CD14-positive monocyte (primary cell): ENCODE results near the gene RAB35. TPM values are rescaled to one million over a fixed set of nuclear protein-coding genes. Genes with fewer than 3 reads are reported as not detected.

Experiments used
- DNase-seq, 3 donors: peaks; one replicate each; pipeline ENCODE4 v3.0.0-alpha.2; 2011 to 2022
- H2AFZ ChIP-seq: 2 replicates; pipeline ENCODE4 v1.6.0; 2012; ENCODE audit warnings: mild to moderate bottlenecking, low read depth, low read length, inconsistent platforms; ENCODE audit not compliant: insufficient read depth, poor library complexity, severe bottlenecking
- H3K27ac ChIP-seq, 2 donors: 1 replicate in 1 of 2; 2 replicates in 1 of 2; pipeline ENCODE4 v1.5.1; 2012 to 2013; ENCODE audit warnings: low read length in 2 of 2, control low read depth in 1 of 2, inconsistent platforms in 1 of 2, low read depth in 1 of 2, mild to moderate bottlenecking in 1 of 2
- H3K27me3 ChIP-seq, 2 donors: one replicate each; pipeline versions ENCODE4 v1.6.0 to v1.6.1; 2011 to 2013; ENCODE audit warnings: low read length in 2 of 2; ENCODE audit not compliant: control insufficient read depth in 2 of 2, insufficient read depth in 2 of 2
- H3K36me3 ChIP-seq, 2 donors: replicated peaks in 1 of 2; 1 replicate in 1 of 2; 2 replicates in 1 of 2; pipeline versions ENCODE4 v1.5.1 to v1.6.1; 2012 to 2013; ENCODE audit warnings: low read length in 2 of 2, control low read depth in 1 of 2, inconsistent platforms in 1 of 2, mild to moderate bottlenecking in 1 of 2; ENCODE audit not compliant: insufficient read depth in 2 of 2, control insufficient read depth in 1 of 2
- H3K4me1 ChIP-seq, 2 donors: 1 replicate in 1 of 2; 2 replicates in 1 of 2; pipeline versions ENCODE4 v1.5.1 to v1.6.1; 2012 to 2013; ENCODE audit warnings: low read length in 2 of 2, control low read depth in 1 of 2, inconsistent platforms in 1 of 2, mild to moderate bottlenecking in 1 of 2, moderate library complexity in 1 of 2; ENCODE audit not compliant: insufficient read depth in 2 of 2, control insufficient read depth in 1 of 2
- H3K4me2 ChIP-seq: replicated peaks from 2 replicates; pipeline ENCODE3; 2012; ENCODE audit warnings: low read length, moderate library complexity, mild to moderate bottlenecking; ENCODE audit not compliant: poor library complexity, severe bottlenecking; ENCODE audit errors: extremely low read depth
- H3K4me3 ChIP-seq, 3 experiments: fragments of 200-600 bp in 1 of 3; sonication (generic) in 1 of 3; replicated peaks in 1 of 3; 1 replicate in 2 of 3; 2 replicates in 1 of 3; pipeline ENCODE4 v1.5.1; 2011 to 2013; ENCODE audit warnings: low read length in 3 of 3, mild to moderate bottlenecking in 3 of 3, control low read depth in 2 of 3, low read depth in 2 of 3, inconsistent platforms in 1 of 3, moderate library complexity in 1 of 3
- H3K79me2 ChIP-seq: 2 replicates; pipeline ENCODE4 v1.6.0; 2012; ENCODE audit warnings: mild to moderate bottlenecking, control low read depth, inconsistent platforms, low read length, moderate library complexity; ENCODE audit not compliant: insufficient read depth
- H3K9ac ChIP-seq: 2 replicates; pipeline ENCODE4 v1.6.0; 2017; ENCODE audit warnings: low read length, mild to moderate bottlenecking; ENCODE audit not compliant: insufficient read depth, poor library complexity, severe bottlenecking
- H3K9me3 ChIP-seq, 2 donors: replicated peaks in 1 of 2; 1 replicate in 1 of 2; 2 replicates in 1 of 2; pipeline versions ENCODE4 v1.5.1 to v1.6.1; 2012 to 2013; ENCODE audit warnings: low read length in 2 of 2, control low read depth in 1 of 2; ENCODE audit not compliant: control insufficient read depth in 1 of 2, insufficient read depth in 1 of 2
- H4K20me1 ChIP-seq: 2 replicates; pipeline ENCODE4 v1.6.0; 2012; ENCODE audit warnings: mild to moderate bottlenecking, low read length, control low read depth, moderate library complexity; ENCODE audit not compliant: insufficient read depth
- H3K27ac Mint-ChIP-seq, 7 donors: one replicate each; pipeline ENCODE4 v1.8.0; 2020; ENCODE audit warnings: mild to moderate bottlenecking in 7 of 7, mixed read lengths in 7 of 7, moderate library complexity in 6 of 7, inconsistent platforms in 2 of 7
- H3K27me3 Mint-ChIP-seq, 3 donors: one replicate each; pipeline ENCODE4 v1.8.0; 2021 to 2022; ENCODE audit warnings: low read depth in 3 of 3, mild to moderate bottlenecking in 3 of 3, mixed read lengths in 3 of 3, moderate library complexity in 3 of 3, inconsistent platforms in 1 of 3
- H3K36me3 Mint-ChIP-seq, 2 donors: one replicate each; pipeline ENCODE4 v1.8.0; 2020; ENCODE audit warnings: mixed read lengths in 2 of 2, inconsistent platforms in 1 of 2, mild to moderate bottlenecking in 1 of 2
- H3K4me1 Mint-ChIP-seq: one replicate; pipeline ENCODE4 v1.8.0; 2020; ENCODE audit warnings: mild to moderate bottlenecking, mixed read lengths
- H3K4me3 Mint-ChIP-seq, 2 donors: one replicate each; pipeline ENCODE4 v1.8.0; 2020; ENCODE audit warnings: mild to moderate bottlenecking in 2 of 2, mixed read lengths in 2 of 2, moderate library complexity in 1 of 2
- H3K9me3 Mint-ChIP-seq, 7 donors: one replicate each; pipeline ENCODE4 v1.8.0; 2020 to 2022; ENCODE audit warnings: mixed read lengths in 7 of 7, mild to moderate bottlenecking in 6 of 7, moderate library complexity in 6 of 7, inconsistent platforms in 2 of 7
- WGBS: methylation state at CpG from one replicate; pipeline ENCODE4 v1.1.5; 2013; ENCODE audit warnings: missing lambda C conversion rate; ENCODE audit not compliant: insufficient coverage; 5-methylcytosine and 5-hydroxymethylcytosine counted together
- intact Hi-C, 2 donors: fragments of 100-400 bp; cut with micrococcal nuclease; formaldehyde crosslinking; loops; one replicate each; pipeline versions ENCODE4 v1.15.0 to v1.15.1; 2023
- polyA plus RNA-seq, 3 donors: library from polyadenylated mRNA; depleted of rRNA in 1 of 3; unstranded in 2 of 3; stranded (reverse) in 1 of 3; fragments of 300-500 nt in 2 of 3; fragments of >200 nt in 1 of 3; fragmentation: Illumina TruSeq in 2 of 3; gene quantifications; 1 replicate in 2 of 3; 2 replicates in 1 of 3; pipeline ENCODE4 v1.2.3, GENCODE V29; 2012 to 2021
- TF ChIP-seq, protein P1 (sequence below): fragments of 200-600 bp; IDR thresholded peaks from one replicate; pipeline ENCODE4 v1.8.0; 2022; ENCODE audit warnings: antibody characterized with exemption, mild to moderate bottlenecking

Gene RAB35
- polyA plus RNA-seq, 3 donors, result 20.4 to 27.3 (median 21.6) TPM

DNA sequence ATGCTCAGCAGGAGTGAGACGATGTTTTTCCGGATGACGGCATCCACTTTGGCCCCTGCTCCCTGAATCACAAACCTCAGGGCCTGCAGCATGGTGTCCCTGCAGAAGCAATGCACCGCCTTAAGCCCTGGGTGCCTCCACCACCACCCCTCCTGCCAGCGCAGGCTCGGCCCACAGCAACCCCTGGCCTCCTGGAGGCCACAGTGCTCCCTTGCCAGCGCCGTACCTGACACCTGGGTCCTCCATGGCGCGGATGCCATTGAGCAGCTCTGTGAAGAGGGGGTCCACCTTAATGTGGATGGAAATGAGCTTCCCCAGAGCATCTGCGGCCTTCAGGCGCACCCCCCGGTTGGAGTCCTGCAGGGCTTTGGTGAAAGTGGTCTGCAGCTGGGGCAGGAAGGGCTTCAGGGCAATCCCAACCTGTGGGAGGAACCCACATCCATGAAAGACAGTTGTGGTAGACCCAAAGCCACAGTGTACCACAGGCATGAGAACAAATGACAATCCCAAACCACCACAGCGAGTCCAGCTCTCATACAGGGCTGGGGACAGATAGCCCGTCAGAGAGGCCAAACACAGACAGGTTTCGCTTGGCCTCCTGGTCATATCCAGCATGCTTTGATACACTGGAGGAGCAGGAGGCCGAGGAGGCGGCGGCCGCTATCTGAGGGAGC, 17.9 kb upstream of the RAB35 start:
- Mint-ChIP-seq H3K27me3 (no peaks in the 10 kb centered on the region), H3K27ac (peak overlapping the region in 1 of 7 donors; percentile 63), H3K4me1 (no peaks in the 10 kb centered on the region), H3K9me3 (peaks cover 0 to 1% (median 0%) of the 10 kb centered on the region in 7 donors), H3K4me3 (no peak overlapping the region), H3K36me3 (peaks cover 91 to 99% of the 10 kb centered on the region in 2 donors)
- Histone ChIP-seq H3K9ac (no peak overlapping the region), H2AFZ (no peak overlapping the region), H3K9me3 (no peaks in the 10 kb centered on the region), H3K27ac (no peak overlapping the region), H3K4me3 (no peak overlapping the region), H4K20me1 (peaks cover 12% of the 10 kb centered on the region), H3K27me3 (no peaks in the 10 kb centered on the region), H3K36me3 (peaks cover 98 to 100% of the 10 kb centered on the region in 2 donors), H3K79me2 (no peaks in the 10 kb centered on the region), H3K4me2 (no peak overlapping the region), H3K4me1 (no peaks in the 10 kb centered on the region)
- WGBS, result 100% methylated on average over 17 of the region's 20 CpGs
- no peak for DNase-seq
- TF ChIP-seq, protein P1, sequence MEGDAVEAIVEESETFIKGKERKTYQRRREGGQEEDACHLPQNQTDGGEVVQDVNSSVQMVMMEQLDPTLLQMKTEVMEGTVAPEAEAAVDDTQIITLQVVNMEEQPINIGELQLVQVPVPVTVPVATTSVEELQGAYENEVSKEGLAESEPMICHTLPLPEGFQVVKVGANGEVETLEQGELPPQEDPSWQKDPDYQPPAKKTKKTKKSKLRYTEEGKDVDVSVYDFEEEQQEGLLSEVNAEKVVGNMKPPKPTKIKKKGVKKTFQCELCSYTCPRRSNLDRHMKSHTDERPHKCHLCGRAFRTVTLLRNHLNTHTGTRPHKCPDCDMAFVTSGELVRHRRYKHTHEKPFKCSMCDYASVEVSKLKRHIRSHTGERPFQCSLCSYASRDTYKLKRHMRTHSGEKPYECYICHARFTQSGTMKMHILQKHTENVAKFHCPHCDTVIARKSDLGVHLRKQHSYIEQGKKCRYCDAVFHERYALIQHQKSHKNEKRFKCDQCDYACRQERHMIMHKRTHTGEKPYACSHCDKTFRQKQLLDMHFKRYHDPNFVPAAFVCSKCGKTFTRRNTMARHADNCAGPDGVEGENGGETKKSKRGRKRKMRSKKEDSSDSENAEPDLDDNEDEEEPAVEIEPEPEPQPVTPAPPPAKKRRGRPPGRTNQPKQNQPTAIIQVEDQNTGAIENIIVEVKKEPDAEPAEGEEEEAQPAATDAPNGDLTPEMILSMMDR, result no peak
- intact Hi-C loops, result no loop called here

DNA sequence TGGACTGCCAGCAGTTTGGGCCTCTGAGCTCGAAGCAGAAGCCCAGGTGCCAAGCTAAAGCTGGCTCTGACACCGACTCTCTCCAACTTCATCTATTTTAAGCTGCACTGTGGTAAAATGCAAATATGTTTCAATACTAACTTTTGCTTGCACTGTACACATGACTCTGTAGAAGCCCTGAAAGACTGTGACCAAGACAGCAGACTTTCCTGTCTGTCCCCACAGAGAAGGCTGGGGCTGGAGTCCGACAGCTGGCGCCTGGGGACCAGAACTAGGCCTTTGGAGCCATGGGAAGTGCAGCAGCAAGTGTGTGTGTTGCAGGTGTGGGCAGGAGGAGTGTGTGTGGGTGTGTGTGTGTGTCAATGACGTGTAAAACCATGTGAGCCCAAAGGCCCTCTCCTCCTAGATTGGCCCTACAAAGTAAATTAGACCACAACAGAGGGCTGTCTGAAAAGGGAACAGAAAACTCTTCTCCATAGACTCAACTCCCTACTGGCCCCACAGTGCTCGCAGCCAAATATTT, 16.4 kb upstream of the RAB35 start:
- Histone ChIP-seq H3K9me3 (no peaks in the 10 kb centered on the region), H2AFZ (no peak overlapping the region), H3K27me3 (no peaks in the 10 kb centered on the region), H3K79me2 (no peaks in the 10 kb centered on the region), H3K4me2 (no peak overlapping the region), H3K36me3 (peaks cover 94 to 100% of the 10 kb centered on the region in 2 donors), H3K27ac (no peak overlapping the region), H4K20me1 (peaks cover 13% of the 10 kb centered on the region), H3K4me3 (no peak overlapping the region), H3K9ac (no peak overlapping the region), H3K4me1 (no peaks in the 10 kb centered on the region)
- peaks cover under 1% of the 10 kb centered on the region for H3K4me1 Mint-ChIP-seq
- WGBS, result 100% methylated on average over 3 of the region's 6 CpGs
- intact Hi-C loops, result no loop called here
- peaks cover 95 to 99% of the 10 kb centered on the region in 2 donors for H3K36me3 Mint-ChIP-seq
- no peaks in the 10 kb centered on the region for H3K9me3 Mint-ChIP-seq
- H3K27me3 Mint-ChIP-seq, result peaks cover 0 to 4% (median 0%) of the 10 kb centered on the region in 3 donors
- no peak for DNase-seq
- H3K27ac Mint-ChIP-seq, result no peak overlapping the region
- no peak overlapping the region for H3K4me3 Mint-ChIP-seq
- TF ChIP-seq, protein P1, result no peak
